G401.6 (cell line): Measurements from ENCODE around the gene CMTM4.
"Not testable (repeated sequence)": the region's sequence is repeated elsewhere in the genome, so short reads cannot be mapped to it uniquely, and the experiment has no call there.

Experiments used
- FAIRE-seq: peaks from 2 replicates; lab custom pipeline; 2012; peaks lifted over from hg19 to GRCh38; lab: Jason Lieb, UNC

Gene CMTM4

DNA sequence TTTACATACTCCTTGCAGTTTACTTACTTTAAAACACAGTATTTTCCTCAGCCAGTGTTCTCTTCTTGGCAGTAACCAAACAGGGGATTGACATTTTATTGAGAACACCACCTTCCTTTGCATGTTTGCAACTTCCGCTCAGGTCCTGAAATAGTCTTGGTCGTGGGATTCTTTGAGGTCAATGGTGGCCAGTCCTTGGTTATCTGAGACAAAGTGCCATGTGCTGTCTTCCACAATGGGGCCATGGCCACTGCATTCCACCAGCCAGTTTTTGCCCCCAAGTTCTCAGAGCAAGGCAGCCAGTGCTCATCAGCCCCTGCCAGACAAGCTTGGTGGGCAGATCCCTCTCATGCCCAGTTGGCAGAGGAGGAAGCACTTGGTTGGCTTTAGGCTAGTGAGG is 22.9 kb downstream of the CMTM4 start:
- FAIRE-seq: no peak

DNA sequence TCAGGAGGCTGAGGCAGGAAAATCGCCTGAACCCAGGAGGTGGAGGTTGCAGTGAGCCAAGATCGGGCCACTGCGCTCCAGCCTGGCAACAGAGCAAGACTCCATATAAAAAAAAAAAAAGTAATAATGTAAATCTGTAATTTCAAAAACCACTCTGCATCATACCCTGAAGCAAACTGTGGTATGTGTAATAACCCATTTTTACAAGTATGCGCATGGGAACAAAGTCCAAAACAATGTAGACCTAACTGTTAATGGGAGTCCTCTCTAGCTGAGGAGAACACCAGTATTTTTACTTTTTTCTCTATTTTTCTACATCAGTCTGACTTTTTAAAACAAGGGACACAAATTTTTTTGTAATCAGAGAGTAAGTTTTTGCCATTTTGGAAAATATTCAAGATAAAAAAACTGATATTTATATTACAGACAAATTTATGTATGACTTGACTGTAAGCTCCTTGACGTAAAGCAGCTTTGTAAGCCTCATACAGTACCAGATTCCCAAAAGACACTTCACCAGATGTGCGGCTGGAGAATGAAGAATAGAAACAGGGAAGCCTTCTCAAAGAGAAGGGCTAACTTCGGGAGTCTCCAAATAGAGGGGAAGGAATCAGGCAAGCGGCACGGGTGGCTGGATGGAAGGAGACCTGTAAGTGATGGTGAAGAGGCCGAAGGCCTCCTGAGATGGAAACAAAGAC is 25.7 kb downstream of the CMTM4 start:
- FAIRE-seq: no peak

DNA sequence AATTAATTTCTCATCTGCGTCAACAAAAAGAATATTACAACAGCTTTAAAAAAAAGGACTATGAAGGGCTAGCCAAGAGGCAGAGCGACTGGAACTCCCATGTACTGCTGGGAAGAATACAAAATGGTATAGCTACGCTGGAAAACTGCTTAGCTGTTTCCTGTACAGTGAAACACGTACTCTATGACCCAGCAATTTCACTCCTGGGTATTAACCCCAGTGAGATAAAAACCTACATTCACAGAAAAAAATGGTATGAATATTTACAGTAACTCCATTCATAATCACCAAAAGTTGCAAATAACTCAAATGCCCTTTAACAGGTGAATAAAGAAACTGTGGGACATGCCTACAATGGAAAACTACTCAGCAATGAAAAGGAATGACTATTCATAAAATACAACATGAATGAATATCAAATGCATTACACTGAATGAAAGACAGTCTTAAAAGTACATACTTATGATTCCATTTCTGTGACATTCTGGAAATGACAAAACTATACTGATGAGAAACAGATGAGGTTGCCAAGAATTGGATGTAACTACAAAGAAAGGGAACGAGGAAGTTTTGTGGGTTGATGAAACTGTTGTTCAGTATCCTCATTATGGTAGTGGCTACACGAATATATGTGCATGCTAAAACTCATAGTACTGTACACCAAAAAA is 27.6 kb downstream of the CMTM4 start:
- FAIRE-seq: no peak

DNA sequence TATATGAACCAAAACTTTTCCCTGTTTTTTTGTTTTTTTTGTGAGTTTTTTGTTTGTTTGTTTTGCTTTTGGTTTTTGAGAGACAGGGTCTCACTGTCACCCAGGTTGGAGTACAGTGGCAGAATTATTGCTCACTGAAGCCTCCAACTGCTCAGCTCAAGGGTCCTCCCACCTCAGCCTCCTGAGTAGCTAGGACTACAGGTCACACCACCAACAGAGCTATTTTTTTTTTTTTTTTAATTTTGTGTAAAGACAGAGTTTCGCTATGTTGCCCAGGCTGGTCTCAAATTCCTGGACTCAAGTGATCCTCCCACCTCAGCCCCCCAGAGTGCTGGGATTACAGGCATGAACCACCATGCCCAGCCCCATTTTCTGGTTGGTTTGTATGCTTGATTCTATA is 28.6 kb downstream of the CMTM4 start:
- FAIRE-seq: no peak

DNA sequence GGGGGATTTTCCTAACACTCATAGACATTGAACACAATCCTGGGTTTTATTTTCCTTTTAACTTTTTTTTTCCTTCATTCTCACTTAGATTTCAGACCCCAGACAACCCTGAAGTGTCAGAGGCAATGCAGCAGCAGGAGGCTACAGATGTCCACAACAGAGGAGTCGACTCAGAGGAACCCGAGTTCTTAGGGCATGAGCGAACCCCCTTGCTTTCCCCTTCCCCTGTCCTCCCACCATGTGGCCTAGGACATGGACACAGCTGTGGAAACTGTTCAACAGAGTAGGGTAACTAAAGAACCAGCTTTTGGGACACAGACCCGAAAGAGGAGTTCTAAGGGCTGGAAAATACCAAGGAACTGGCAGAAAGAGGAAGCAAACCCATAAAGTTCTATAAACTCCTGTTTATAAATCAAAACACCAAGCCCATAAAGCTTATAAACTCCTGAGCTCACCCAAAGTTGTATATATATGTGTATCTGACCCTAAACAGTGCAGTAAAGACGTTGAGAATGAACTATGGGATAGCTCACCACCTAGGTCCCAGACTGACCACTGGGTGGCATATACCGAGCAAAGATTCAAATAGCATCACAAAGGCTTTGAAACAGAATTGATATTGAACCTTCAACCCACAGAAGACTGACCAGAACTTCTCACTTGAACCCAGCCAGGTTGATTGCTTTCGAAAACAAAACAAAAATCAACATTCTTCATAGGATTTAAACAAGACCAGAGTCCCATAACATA is 33.9 kb downstream of the CMTM4 start:
- FAIRE-seq: peak; percentile 48

DNA sequence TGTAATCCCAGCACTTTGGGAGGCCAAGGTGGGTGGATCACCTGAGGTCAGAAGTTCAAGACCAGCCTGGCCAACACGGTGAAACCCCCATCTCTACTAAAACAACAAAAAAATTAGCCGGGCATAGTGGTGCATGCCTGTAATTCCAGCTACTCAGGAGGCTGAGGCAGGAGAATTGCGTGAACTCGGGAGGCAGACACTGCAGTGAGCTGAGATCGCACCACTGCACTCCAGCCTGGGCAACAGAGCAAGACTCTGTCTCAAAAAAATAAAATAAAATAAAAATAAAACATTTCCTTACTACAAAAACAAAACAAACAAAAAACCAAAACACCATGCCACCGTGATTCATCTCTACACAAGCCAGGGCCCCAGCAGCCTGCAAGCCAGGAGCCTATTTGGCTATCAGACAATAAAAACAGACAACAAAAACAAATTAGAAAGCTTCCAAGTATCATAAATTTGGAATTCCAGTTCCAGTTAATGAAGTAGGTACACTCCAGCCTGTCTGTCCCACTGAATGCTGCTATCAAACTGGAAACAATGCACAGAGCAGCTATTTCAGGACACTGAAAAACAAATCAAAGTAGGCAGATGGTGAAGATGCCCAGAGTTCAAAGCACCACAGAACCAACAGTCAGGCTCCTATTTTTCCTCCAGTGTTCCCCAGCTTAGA is 34.7 kb downstream of the CMTM4 start:
- not testable (repeated sequence) for FAIRE-seq

DNA sequence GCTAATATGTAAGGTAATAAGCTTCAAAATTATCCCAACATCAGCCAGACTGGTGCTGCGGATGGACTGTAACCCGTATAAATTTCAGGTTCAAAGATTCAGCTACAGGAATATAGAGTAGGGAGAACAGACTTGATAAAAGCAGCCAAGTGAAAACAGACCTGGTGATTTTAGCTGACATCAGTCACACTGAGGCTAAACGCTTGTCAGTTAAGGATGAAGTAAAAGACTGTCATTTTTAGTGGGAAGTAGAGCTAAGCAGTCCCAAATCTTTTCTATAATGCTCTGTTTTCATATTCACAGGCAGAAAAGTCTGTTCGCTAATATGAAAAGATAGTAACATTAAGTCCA is 35.4 kb downstream of the CMTM4 start:
- FAIRE-seq: no peak

DNA sequence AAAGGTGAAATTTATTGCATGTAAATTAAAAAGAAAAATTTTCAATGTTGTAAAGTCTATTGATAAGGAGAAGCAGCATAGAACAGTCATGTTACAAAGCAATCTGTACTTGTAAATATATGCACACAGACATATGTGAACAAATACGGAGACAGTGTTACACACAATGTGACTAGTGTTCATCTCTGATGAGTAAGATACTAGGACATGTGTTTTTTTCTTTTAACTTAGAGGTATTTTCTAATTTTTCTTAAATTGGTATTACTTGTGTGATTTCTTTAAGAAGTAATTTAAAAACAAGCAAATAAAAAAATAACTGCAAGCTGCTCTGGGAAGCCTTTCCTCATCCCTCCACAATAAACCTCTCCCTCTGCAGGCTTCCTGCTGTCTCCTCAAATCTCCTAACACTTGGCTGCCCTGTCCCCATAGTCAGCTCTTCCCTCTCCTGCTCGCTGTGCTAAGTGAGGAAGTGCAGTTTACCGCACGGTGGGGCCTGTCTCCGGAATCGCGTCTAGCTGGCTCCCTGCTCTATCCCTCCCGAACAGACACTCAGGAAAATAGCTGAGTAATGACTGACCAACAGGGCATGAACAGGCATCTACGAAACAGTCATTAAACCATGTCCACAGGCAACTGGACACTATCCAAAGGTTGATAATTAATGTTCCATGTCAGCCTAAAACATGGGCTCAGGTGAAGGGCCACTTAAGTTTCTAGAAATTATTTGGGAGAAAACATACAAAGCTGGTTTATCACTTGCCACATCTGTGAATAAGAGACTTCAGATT is 35.9 kb downstream of the CMTM4 start:
- no peak for FAIRE-seq

DNA sequence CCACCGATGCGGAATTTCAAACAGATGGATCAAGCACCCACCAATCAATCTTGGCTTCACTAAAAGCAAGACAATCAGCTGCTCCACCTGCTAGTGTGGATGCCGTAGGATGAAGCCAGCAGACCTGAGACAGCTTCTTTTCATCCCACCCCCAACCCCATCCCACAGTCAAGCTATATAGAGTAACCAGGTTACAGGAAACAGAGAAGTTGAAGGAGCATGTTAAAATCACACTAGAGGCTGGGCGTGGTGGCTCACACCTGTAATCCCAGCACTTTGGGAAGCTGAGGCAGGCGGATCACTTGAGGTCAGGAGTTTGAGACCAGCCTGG is 37.7 kb downstream of the CMTM4 start:
- no peak for FAIRE-seq

DNA sequence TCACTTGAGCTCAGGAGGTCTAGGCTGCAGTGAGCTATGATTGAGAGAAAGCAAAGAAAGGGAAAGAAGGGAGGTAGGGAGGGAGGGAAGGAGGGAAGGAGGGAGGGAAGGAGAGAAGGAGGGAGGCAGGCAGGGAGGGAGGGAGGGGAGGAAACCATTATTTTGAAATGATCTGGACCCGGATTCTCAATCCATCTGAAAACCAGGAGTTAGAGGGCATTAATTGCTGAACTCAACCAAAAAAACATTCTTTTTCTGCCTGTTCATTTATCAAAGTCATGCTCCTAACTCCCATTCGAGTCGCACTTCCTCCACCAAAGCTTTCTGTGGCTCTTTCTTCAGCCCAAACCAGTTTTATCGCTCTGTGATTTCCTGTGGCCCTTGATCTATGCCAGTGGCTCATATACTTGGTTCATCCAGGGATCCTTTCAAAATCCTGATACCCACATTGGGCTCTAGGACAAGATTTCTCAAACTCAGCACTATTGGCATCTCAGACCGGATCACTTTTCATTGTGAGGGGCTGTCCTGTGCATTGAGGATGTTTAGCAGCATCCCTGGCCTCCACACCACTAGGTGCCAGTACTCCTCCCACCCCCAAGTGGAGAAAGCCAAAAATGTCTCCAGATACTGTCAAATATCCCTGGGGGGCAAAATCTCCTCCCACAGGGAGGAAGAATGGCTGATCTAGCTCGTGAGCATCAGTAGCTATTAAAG is 38.2 kb downstream of the CMTM4 start:
- no peak for FAIRE-seq

DNA sequence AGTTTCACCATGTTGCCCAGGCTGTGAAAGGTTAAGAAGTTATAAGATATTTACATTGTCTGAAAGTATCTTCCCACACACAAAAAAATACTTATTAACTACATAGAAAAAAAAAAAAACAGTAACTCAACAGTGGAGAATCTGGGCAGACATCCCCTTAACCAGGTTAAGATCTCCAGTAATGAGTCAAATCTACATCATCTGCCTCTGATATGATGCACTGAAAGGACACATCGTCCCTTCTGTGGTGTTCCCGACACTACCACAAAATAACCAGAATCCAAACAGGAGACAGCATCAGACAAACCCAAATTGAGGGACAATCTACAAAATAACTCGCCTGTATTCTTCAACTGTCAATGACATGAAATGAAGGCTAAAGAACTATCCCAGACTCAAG is 40.0 kb downstream of the CMTM4 start:
- FAIRE-seq: no peak

DNA sequence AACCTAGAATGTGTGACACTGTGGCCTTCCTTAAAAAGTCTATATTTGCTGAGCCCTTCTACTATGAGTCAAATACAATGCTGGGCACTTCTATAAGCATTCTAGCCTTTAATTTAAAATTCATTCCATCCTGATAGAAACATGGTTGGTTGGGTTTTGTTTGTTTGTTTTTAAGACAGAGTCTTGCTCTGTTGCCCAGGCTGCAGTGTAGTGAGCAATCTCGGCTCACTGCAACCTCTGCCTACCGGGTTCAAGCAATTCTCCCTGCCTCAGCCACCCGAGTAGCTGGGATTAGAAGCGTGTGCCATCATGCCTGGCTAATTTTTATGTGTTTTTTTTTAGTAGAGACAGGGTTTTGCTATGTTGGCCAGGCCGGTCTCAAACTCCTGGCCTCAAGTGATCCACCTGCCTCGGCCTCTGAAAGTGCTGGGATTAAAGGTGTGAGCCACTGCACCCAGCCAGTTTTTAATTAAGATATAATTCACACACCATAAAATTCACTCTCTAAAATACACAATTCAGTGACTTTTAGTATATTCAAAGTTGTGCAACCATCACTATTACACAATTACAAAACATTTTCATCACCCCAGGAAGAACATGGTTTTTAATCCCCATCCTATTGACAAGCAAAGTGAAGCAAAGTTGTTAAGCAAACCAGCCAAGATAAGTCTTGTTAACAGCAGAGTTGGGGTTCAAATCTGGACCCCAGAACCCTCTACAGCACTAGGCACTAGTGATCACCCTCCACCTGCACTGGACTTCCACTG is 42.8 kb downstream of the CMTM4 start:
- no peak for FAIRE-seq

DNA sequence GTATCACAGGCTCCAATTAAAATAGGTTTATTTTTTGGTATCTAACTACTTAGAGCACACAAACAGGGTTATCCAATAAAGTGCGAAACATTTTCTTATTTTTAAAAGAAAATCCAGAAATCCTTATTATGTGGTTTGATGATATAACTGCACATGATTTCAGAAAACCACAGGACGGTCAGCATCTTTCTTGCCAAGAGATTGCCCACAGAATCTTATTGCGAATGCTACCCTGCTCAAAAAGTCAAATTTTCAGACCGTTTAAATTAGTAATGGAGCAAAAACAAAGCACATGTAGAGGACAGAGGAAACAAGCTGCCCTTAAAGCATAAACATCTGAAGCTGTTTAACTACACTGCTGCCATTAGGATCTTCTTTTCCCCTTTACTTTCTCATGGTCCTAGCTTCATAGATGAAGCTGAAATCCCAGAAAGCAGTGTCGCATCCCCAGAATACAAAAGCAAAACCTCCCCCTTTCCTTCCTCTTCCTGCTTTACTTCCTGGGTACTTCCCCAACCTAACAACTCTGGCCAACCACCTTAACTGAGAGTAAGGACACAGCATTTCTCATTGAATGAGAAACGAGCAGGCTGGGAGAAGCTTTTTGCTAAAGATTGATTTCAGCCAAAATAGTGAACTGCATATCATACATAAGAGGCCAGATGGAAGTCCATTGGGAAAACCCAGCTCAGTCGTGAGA is 43.7 kb downstream of the CMTM4 start:
- FAIRE-seq: no peak

DNA sequence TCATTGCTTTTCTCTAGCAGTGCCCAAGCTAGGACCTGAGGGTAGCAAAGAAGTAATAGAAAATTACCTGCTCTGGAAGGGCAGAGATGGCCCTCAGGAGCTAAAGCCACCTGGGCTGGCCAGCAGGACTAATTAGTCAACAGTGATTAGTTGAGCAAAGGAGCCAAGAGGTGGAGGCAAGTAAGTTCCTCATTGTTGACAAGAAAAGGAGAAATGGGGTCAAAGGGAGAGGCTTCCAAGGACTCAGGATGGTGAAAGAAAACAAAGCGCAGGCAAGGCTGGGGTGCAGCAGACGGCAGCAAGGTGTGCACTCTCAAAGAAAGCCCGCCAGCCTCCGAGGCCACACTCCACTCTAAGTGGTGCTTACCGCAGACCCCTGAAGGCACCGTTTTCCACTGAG is 44.6 kb downstream of the CMTM4 start:
- FAIRE-seq: no peak

DNA sequence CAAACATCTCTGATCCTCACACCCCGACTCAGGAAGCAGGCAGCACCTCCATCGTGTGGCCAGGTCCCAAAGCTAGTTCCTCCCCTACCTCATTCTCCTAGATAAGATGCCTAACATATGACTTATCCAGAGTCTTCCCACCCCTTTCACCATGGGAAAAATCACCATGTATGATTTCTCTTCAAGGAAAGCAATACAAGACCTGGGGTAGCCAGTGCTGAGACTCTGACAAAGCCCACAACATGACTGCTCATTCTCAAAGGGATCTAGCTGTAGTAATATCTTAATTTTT is 45.1 kb downstream of the CMTM4 start:
- FAIRE-seq: no peak

DNA sequence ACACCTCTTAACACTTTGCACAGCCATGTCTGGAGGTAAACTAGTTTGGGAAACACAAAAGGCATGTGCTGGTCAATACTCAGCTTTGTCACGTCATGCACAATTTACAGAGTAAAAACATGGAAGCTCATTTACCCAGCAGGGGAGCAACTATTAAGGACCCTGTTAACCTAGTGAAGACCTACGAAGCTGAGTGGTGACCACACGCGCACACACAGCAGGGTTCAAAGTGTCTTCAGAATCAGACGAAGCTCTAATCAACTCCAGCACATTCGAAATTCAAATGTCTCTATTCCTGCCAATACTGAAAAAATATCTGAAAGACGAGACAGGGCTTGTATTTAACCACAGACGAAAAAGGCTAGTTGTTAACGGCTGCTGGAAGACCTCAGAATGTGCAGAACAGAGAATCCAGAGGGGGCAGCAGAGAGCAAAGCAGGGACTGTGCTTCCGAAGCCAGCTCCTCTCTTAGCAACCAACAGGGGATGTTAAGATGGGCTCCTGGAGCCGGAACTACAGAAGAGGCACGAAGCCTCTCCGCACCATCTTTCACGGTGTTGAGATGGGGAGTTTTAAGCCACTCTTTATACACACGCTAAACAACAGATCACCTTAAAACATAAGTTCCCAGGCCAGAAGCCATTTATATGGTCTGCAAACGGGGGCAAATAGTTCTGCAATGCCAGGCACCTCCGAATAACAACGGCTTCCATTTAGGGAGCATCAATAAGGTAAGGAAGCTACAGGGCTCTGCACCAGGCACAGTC is 45.7 kb downstream of the CMTM4 start:
- FAIRE-seq: peak; percentile 85

DNA sequence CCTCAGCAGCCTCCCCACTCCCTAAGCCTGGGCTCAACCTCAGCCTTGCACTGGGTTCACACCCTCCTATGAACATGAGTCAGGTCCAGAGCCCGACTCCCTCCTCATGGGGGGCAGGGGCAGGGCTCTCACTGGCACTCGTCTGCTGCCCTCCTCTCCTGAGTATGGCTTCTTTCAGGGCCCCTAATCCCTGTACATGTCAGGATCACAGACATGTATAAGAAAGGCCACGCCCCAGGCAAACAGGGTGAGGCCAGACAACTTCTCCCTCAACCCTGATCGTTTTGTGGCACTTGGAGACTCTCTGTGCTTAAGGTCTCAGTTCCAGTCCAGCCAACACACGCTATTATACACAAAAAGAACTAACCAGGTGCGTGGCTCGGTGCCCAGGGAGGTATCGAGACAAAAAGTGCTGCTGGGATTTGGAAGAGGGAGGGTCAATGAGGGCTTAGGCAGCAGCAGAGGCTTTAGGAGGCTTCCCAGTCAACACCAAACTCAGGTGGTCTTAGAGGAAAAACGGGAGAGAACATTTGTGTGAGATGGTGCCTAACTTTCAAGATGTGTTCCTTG is 46.8 kb downstream of the CMTM4 start:
- FAIRE-seq: no peak

DNA sequence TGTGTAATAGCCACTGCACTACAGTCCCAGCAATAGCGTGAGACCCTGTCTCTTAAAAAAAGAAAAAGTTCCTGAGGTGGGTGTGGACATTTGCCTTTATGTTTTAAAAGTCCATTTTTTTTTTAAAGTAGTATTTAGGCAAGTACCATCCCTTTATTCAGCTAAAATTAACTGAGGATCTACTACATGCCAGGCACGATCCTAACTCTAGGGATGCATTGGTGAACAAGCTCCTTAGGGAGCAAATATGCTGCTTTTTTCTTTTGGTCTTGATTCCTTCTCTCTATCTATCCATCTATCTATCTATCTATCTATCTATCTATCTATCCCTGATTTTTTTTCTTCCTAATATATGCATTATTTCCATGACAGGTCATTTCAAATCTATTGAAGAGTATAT is 47.4 kb downstream of the CMTM4 start:
- no peak for FAIRE-seq

DNA sequence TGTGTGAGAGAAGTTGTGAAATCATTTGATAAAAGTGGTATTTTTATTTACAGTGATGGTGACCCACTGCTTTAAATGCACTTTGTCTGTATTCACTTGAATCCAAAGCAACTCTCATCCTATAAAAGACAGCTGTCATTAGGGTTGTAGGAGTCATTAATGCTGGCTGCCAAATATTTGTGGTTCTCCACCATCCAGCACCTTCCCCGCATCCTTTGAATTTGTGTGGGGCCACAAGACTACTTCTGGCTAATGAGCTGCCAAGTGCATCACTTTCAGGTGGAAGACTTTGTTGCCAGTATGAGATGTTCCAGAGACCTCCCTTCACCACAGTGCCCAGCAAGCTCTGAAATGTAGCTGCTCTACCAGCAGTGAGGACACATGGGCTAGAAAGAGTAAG is 48.7 kb downstream of the CMTM4 start:
- FAIRE-seq: no peak
